Cardiac septum (tissue), 1 donor: ENCODE results near the gene IBA57. TPM values are rescaled to one million over a fixed set of nuclear protein-coding genes. Genes with fewer than 3 reads are reported as not detected.
A peak's percentile ranks its signal among the peaks of the same experiment; 100 is the strongest.

Source experiments
- DNase-seq: peaks from one replicate; pipeline ENCODE4 v3.0.0-alpha.2; 2020; ENCODE audit warnings: low spot score
- intact Hi-C: fragments of 100-400 bp; cut with DNase I; formaldehyde crosslinking; loops from one replicate; pipeline ENCODE4 v1.14.0; 2022
- total RNA-seq: library from RNA; stranded (reverse); fragmentation: NEBNext Ultra II Directional; extraction: Animal tissue kit (Norgen Biotek cat#: 25700); gene quantifications from one replicate; pipeline ENCODE4 v1.2.1, GENCODE V29; 2021
- donor health status: DM: no; HTN: no; CAD: no.

IBA57 gene
- total RNA-seq, 1 donor from 2014 or later: 16.6 TPM

DNA sequence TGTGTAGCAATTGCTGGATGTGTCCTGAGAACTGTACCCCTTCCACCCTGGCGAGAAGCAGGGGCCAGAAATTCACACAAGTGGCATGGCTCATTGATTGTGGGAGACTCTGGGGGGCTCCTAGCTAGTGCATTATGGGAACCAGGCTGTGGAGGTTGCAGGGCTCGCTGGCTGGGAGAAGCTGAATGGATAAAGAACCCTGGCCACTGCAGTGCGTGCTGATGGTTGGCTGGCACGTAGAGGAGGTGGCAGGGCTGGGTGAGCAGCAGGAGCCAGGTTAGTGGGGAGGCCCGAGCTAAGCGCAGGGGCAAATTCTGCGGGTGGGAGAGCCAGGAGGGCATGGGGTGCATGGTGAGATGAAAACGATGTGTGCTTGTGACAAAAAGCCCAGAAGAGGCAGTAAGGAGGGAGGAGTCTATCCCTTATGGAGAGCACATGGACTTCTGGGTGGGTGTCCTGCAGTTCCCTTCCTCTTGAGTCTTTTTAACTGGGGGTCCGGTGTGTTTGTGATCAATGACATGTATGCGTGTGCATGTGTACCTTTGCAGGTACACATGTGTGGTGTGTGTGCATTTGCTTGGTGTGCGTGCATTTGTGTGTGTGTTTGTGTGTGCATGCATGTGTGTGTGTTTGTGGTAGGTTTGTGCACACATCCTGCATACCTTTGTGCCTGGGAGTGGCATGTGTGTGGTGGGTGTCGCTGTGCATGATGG is 22.0 kb upstream of the IBA57 start:
- DNase-seq: no peak
- intact Hi-C loops: no loop called here

DNA sequence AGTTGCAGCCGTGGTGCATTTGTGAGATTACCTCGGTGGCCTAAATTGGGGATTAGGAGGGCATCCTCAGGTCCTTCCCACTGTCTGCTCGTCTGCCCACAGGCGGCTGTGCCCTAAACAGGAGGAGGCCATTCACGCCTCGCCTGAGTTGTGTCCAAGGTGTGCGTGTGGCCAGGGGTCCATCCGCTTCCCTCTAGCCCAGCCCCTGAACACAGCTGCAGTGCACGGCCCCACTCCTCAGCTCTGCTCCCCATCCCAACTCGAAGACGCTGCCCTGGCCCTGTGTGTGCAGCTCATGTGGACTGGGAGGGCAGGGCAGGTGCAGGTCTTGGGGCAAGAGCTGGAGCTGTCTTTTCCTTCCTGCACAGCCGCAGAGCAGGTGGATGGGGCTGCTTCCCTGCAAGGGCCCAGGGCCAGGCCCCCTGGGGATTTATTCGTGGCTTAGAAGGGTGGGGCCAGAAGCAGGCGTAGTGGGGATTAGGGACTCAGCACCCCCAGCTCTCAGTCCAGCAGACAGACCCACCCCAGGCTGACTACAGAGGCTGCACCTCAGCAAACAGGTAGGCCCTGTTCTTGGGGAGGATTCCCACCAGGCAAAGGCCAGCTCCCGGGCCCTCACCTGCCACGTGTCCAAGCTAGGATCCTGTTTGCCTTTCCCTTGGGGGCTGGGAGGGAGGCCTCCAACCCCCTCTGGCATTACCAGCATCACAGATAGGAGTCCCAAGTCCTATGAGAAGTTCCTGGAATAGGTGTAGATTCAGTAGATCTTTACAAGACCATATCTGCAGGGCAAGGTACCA is 21.2 kb upstream of the IBA57 start:
- peak; percentile 71 for DNase-seq
- intact Hi-C loops: no loop called here

DNA sequence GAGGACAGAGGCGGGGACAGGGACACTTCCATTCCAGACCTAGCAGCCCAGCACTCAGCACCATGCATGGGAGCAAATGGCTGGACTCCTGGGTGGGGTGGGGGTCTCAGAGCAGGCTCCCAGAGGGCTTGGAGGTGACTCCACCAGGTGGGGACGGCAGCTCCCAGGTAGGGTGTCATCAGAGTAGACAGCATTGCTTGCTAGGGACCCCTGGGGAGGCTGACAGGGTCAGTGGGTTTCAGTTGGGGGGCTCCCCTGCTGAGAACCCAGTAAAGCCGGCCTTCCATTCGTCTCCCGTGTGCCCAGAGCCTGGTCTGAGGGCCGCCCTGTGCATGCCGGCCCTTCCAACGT is 20.6 kb upstream of the IBA57 start:
- DNase-seq: peak; percentile 39
- intact Hi-C loops: no loop called here

DNA sequence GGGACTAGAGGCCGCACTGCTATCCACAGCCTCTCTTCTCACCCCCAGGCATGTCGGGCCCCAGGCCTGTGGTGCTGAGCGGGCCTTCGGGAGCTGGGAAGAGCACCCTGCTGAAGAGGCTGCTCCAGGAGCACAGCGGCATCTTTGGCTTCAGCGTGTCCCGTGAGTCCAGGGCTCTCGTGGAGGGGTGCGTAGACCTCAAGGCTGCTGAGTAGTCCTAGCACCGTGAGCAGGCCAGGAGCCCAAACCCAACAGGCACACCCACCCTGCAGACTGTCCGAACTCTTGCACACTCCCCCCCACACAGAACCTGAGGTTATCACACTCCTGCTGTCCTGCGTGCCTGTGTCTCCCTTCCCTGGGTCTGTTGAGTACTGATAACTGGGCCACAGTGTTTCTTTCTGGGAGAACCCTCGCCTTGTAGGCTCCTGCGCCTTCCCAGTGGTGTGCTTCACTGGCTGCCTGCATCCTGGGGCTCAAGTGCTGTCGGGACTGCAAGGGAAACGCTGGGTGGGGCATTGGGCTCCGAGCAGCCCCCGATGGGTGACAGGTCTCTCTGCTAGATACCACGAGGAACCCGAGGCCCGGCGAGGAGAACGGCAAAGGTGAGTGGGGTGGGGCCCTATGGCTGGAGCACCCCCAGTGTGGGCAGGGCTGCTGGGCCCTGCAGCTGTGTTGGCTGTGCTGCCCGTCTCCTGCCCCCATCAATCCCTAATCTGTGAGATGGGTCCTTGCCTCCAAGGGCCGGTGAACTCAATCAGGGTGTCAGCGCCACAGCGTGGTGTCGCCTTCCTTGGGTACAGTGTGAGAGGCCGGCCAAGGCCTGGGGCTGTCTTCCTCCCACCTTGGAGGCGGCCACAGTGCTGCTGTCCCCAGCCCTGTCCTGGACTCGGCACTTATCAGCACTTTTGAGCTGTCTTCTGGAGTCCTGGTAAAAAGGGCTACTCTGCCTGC is 19.9 kb upstream of the IBA57 start:
- intact Hi-C loops: no loop called here
- DNase-seq: peak; percentile 69

DNA sequence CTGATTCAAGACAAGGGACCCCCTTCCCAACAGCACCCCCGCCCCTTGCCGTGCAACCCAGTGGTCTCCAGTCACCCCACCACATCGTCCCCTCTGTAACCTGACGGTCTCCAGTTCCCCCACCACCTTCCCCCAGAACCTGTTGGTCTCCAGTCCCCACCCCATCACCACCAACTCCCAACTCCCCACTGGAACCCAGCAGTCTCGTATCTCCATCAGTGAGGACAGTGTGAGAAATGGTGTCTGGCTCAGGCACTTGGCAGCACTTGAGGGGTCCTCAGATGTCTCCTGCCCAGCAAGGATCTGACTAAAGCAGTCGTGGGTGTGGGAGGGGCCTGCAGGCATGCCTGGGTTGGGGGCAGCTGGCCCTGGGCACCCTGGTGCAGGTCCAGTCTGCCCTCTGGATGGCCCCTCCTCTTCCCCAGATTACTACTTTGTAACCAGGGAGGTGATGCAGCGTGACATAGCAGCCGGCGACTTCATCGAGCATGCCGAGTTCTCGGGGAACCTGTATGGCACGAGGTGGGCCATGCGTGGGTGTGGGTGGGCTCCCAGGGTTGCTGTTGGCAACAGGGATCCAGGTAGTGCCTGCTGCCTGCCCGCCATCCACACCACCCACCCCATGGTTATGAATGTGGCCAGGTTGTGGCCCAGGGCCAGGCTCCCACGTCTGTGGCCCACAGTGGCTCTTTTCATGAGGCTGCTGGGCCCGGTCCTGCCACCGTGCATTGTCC is 19.0 kb upstream of the IBA57 start:
- DNase-seq: no peak
- intact Hi-C loops: no loop called here

DNA sequence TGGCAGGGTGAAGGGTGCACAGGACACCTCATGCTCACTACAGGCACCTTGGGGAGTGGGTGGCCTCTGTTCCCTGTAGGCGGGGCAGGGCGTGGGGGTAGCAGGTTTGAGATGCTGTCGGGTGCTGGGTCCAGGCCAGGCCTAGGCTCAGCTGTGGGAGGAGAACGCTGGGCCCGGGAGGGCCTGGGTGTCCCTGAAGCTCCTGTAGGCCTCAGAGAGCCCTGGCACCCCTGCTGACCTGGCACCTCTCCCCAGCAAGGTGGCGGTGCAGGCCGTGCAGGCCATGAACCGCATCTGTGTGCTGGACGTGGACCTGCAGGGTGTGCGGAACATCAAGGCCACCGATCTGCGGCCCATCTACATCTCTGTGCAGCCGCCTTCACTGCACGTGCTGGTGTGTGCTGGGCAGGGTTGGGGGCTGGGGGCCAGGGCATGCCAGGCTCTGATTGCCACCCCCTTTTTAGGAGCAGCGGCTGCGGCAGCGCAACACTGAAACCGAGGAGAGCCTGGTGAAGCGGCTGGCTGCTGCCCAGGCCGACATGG is 18.4 kb upstream of the IBA57 start:
- no peak for DNase-seq
- intact Hi-C loops: no loop called here

DNA sequence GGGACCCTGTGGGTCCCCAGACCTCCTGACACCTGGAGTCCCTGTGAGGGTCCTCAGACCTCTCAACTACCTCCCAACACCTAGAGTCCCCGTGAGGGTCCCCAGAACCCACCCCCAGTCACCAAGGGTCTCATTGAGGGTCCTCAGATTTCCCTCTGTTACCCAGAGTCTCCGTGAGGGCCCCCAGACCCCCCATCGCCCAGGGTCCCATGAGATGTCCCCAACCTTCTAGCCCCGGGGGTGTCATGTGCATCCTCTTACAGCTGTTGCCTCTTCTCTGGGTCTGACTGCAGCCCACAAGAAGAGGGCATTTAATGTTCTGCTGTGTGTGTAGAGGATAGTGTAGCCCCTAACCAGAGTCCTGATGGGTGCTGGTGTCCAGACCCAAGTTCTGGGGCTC is 17.8 kb upstream of the IBA57 start:
- intact Hi-C loops: loop anchor here (2.0 kb wide), 1 partner anchor 15 kb away; no protein-coding TSS in a partner anchor
- DNase-seq: peak; percentile 47

DNA sequence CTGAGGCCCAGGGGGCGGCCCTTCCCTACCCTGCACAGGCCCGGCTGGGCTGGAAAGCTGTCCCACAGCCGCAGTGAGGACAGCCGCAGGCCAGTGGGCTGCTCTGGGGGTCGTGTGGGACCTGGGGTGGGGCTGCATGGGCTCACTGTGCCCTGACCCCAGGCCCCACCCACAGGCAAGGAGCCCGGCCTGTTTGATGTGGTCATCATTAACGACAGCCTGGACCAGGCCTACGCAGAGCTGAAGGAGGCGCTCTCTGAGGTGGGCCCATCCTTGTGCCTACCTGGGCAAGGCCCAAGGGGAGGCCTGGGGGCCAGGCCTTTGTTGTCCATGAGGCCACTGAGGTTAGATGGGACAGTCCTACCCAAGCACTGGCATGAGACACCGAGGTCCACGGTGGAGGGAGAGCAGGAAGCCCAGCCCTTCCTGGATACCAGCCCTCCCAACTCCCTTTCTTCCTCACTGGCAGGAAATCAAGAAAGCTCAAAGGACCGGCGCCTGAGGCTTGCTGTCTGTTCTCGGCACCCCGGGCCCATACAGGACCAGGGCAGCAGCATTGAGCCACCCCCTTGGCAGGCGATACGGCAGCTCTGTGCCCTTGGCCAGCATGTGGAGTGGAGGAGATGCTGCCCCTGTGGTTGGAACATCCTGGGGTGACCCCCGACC is 17.3 kb upstream of the IBA57 start:
- no peak for DNase-seq
- intact Hi-C loops: loop anchor here (2.0 kb wide), 1 partner anchor 14 kb away; no protein-coding TSS in a partner anchor

DNA sequence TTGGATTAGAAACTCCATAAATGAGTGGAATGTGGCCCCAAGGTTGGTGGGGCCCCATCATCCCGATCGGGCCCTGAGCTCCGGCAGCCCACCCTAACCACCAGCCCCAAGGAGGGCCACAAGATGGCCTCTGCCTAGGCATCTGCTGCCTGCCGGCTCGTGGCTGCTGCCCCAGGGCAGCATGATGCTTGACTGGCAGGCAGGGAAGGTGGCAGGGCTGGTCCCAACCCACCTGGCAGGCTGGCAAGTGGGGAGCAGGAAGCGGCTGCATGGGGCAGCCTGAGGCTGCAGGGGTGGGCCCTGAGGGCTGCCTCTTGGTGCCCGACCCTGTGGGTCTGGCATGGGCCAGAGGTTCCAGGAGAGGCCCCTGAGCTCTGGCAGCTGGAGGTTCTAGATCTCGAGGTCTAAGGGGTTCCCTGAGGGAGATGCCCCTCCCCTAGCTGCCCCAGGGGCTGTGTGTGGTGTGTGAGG is 16.6 kb upstream of the IBA57 start:
- DNase-seq: peak; percentile 72
- intact Hi-C loops: loop anchor here (2.0 kb wide), 1 partner anchor 14 kb away; no protein-coding TSS in a partner anchor

DNA sequence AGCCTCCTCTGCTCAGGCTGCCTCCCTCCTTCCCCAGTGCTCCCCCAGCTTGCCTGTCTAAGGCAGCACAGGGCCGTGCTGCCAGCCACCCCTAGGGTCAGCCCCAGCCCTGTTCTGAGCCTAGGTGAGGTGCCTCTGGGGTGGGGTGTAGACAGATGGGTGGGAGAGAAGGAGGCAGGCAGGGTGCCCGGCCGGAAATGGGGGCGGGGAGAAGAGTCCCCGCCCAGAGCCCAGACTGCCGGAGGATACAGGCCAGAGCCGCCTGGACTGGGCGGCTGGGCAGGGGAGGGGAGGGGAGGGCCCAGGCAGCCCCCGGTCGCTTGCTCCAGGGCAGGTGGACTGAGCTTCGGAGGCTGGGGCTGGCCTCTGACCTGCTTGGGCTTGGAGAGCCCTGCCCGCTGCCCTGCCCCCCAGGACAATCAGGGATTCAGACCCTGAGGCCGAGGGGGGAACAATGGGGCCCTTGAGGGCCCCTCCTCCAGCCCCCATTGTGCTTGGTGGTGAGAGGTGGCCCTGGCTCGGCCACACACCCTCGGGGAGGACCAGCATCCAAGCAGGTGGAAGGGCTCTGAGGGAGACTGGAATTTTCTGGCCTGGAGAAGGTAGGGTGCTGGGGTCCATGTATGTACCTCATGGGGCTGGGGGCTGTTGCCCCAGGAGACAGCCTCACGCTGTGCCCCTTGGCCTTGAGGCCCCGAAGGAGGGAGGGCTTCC is 16.0 kb upstream of the IBA57 start, which contains the start of gene GJC2:
Gene GJC2, plus strand, starts transcription at position 525 of the 714 bp plus-strand sequence. CDS start 7,829 bp downstream, outside the sequence.
- intact Hi-C loops: loop anchor here (2.0 kb wide), 1 partner anchor 13 kb away; no protein-coding TSS in a partner anchor
- peak; percentile 78 for DNase-seq

DNA sequence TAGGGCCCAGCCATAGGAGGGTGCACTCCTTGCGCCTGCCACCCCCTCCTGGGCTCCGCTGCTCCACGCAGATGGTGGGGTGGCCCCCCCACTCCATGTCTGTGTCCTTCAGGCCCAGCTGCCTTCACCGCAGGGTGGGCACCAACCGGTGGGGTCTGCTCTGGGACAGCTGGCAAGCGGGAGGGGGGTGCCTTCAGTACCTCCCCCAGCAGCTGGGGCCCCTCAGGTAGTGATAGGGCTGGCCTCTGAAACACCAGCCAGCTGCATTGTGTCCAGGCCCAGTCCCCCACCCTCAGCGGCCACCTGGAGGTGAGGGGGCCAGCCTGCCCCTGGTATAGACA is 15.5 kb upstream of the IBA57 start:
- peak; percentile 75 for DNase-seq
- intact Hi-C loops: no loop called here

DNA sequence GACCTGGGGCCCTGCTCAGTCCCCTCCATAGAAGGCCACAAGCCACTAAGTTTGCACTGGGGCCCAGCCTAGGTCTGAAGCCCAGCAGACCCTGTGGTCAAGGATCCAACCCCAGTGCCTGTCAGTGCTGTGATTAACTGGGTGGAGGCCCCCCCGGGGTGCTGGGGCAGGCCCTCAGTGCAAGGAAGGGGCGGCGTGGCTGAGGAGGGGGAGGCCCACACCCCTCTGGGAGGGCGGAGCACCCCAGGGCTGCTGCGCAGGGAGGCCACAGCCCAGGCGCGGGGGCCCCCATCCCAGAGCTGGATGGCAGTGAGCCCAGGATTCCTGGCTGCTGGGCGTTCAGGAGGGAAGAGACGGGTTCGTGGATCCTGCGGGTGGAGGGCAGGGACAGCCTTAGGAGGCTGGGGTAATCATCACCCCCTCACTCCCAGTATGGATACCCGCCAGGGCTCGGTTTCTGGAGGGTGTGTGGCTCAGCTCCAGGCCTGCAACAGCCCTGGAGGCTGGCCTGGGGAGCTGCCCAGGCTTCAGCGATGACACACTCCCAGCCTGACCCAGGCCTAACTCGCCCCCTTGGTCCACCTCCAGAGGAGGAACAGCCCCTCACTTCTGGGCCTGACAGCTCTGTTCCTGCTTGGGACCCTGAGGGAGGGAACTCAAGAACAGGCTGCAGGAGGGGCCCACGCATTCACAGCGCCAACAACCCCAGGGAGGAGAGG is 15.0 kb upstream of the IBA57 start:
- peak; percentile 85 for DNase-seq
- intact Hi-C loops: no loop called here

DNA sequence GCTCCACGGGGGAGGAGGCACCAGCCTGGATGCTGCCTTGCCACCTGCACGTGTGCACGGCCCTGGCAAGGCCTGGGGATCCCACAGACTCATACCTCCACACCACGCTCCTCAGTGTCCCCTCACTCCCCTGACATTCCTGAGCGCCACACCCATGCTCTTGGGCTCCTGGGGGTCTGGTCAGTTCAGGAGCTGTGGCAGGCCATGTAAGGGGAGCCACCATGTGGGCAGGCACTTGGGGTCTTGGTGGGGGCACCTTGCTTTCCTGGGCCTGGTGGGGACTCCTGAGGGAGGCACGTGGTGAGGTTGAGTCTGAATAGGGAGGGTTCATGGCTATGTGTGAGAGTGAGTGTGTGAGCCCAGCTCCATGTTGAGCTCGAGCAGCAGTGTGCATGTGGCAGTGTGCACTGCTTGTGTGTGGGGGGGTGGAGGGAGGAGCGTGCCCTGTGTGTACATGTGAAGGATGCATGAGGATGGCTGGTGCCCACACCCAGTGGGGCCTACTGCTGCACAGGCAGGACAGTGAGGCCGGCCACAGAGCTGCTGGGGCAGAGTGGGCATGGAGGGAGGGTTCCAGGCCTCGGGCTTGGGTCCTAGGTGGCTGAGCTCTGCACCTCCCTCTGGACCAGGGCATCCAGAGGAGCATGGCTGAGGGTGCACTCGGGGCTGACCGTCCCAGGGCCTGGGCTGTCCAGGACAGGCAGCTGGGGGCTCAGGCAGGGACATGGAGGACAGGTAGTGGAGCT is 14.3 kb upstream of the IBA57 start:
- peak; percentile 71 for DNase-seq
- intact Hi-C loops: no loop called here

DNA sequence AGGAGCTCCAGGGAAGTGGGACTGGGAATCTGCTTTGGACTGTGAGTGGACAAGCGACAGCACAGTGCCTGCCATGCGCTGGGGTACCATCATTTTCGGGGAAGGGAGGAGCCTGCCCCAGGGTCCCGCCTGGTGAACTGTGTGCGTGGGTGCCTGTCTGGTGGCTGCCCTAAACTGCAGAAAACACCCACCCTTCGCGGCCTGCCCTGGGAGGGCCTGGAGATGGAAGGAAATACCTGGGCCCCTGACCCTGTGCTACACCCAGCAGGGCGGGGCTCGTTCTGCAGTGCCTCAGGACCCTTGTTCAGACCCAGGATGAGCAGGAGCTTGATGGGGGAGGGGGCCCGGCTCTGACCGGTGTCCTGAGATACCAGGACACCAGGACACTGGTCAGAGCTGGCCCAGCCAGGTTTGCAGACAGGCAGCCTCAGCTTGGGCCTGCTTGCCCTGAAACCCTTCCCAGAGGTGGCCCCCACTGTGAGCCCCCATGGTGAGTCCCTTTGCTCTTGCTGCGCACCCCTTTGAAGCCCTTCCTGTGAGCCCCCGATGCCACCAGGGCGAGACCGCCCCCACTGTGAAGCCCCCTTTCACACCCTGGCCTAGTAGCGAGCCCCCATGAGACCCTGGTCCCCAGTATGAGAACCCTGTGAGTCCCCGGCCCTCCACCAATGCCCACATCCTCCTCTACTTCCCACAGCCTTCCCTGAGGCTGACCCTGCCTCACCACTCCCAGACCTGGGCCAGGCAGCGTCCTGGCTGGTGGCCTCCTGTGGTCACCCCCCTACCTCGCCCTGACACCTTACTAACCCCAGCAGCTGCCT is 13.3 kb upstream of the IBA57 start:
- intact Hi-C loops: no loop called here
- peak; percentile 70 for DNase-seq

DNA sequence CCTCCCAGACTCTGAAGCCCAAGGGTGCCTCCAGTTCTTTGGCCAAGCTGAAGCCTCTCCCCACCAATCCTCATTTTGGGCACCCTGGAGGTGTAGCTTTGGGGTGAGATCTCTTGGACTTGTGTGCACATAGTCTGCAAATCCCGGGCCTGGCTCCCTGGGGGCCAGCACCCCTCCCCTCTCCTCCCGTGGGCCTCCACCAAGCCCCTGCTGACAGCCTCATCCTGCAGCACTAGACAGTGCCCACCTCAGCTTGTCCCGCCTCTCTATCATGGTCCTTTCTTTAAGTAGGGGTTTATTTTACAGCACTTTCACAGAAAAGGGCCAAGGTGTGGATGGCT is 12.7 kb upstream of the IBA57 start:
- intact Hi-C loops: no loop called here
- no peak for DNase-seq
